ENCODE results near the gene LIPT1.

DNA sequence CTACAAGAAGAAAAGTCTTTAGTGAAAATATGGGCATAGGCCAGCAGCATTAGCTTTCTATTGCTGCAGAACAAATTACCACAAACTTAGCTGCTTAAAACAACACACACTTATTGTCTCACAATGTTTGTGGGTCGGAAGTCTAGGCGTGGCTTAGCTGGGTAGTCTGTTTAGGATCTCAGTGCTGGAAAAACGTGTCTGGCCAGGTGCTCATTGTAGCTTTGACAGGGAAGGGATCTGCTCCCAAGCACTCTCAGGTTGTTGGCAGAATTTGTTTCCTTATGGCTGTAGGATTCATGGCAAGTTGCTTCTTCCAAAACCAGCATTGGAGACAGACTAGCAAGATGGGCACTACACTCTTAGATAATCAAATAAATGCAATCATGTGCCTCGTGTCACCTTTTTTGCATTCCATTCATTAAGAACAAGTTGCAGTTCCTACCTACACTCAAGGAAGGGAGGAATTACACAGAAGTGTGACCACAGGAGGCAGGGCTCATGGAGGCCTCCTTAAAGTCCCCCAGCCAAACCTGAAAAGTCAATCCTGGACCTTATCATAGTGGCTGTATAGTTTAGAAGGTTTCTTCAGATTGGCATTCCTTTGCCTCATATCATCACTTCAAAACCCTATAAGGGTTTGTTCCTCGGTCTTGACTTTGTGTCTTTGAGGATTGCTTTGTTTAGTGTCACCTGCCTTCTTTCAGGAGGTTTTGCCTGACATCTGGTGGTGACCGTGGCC is 43.5 kb downstream of the LIPT1 start:
- TF ChIP-seq, protein P1, sequence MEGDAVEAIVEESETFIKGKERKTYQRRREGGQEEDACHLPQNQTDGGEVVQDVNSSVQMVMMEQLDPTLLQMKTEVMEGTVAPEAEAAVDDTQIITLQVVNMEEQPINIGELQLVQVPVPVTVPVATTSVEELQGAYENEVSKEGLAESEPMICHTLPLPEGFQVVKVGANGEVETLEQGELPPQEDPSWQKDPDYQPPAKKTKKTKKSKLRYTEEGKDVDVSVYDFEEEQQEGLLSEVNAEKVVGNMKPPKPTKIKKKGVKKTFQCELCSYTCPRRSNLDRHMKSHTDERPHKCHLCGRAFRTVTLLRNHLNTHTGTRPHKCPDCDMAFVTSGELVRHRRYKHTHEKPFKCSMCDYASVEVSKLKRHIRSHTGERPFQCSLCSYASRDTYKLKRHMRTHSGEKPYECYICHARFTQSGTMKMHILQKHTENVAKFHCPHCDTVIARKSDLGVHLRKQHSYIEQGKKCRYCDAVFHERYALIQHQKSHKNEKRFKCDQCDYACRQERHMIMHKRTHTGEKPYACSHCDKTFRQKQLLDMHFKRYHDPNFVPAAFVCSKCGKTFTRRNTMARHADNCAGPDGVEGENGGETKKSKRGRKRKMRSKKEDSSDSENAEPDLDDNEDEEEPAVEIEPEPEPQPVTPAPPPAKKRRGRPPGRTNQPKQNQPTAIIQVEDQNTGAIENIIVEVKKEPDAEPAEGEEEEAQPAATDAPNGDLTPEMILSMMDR (tag by site-specific recombination; IDR thresholded peaks at IDR 0.05): no peak
- TF ChIP-seq, protein P2, sequence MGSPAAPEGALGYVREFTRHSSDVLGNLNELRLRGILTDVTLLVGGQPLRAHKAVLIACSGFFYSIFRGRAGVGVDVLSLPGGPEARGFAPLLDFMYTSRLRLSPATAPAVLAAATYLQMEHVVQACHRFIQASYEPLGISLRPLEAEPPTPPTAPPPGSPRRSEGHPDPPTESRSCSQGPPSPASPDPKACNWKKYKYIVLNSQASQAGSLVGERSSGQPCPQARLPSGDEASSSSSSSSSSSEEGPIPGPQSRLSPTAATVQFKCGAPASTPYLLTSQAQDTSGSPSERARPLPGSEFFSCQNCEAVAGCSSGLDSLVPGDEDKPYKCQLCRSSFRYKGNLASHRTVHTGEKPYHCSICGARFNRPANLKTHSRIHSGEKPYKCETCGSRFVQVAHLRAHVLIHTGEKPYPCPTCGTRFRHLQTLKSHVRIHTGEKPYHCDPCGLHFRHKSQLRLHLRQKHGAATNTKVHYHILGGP (tag by site-specific recombination; IDR thresholded peaks at IDR 0.05): no peak
- TF ChIP-seq KLF1 (tag by site-specific recombination; IDR thresholded peaks at IDR 0.05) (no peak), ZNF184 (tag by site-specific recombination; IDR thresholded peaks at IDR 0.05) (no peak), ZBTB20 (tag by site-specific recombination; IDR thresholded peaks at IDR 0.05) (no peak)

Data from HEK293 (cell line).